GM21515 (cell line): ENCODE results near the gene IGFBP5.

Source experiments
- ATAC-seq: cut with Tn5 transposase; IDR thresholded peaks from one replicate; pipeline ENCODE4 v1.9.1; 2021; ENCODE audit not compliant: unreplicated experiment

Gene IGFBP5

DNA sequence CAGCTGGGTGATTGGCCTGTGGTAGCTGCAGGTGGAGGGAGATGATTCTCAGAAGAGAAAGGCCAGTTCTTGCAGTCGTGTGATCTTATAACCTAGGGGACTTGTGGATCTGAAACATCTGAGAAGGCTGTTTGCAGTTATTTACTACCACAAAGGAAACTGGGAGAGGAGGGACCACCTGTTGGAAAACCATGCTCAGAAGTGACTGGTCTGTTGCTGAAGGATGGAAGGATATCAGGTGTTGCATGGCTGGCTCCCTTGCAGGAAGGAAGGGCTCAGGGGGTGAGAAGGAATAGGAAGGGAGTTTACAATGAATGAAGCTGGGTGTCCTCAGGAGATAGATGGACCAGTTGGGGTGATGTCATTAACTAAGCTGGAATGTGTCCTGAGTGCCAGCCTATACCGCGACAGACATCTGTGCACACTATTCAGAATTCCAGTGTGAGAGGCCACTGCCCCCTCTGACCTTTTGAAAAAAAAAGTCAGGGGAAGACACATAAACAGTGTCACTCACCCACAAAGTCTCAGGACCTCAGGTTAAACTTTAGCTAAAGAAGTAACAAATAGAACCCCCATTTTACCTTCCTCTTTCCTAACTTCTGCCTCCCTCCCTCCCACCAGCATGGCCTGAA, 44.6 kb downstream of the IGFBP5 start:
- ATAC-seq: no peak

- no peak for ATAC-seq
Observed at GRCh38 chr2:216649574-216649973, 45.8 kb downstream of the IGFBP5 start.

- no peak for ATAC-seq
Observed at GRCh38 chr2:216648105-216648504, 47.2 kb downstream of the IGFBP5 start.

DNA sequence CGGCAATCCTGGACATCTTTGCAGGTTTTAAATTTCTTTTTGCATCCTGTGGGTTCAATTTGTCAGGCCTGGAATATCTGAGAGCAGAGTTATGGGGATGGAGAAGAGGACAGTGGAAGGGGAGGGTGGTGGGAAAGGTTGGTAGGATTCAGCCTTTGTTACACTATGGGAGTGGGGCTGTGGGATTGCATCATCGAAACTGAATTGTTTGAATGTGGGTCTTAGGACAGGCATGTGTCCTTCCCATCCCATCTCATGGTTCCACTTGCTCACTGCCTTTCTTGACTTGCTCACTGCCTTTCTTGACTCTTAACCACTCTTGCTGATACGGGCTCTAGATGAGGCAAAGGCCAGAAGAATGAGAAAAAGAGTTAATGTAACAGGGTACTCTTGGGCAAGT, 49.2 kb downstream of the IGFBP5 start:
- ATAC-seq: no peak

DNA sequence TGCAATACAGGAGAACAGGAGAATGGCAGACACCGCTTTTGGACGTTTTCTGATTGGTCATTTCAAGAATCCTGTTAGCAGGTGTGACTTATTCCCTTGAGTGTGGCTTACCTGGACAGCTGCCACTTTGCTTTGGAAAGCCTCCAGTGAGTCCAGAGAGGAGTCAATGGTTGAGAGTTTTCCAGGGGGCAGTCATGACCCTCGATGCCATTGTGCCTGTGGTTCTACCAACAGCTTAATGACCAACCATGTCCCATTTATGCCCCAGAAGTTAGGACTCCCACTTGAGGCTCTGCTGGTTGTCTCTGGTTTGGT, 49.8 kb downstream of the IGFBP5 start:
- no peak for ATAC-seq

GRCh38 chr2:216644842-216645635, 50.3 kb downstream of the IGFBP5 start:
- ATAC-seq: no peak

GRCh38 chr2:216643986-216644659, 51.2 kb downstream of the IGFBP5 start:
- ATAC-seq: no peak

DNA sequence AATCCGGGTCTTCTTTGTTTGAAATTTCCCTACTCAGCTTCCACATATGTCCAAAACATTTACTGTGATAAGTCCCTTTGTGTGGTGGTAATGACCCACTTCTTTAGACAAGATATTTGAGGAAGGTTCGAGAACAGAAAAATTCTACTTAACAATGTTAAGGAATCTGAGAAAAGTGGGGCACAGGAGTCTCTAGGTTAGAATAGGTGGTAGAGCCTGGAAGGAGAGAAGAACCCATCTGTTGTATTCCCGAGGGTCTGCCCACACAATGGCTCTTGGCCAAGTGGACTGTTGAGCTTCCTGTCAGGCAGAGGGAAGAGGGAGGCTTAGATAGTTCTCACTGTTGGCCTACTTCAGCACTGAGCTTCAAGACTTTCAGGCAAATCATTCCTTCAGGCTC, 57.9 kb downstream of the IGFBP5 start:
- no peak for ATAC-seq

DNA sequence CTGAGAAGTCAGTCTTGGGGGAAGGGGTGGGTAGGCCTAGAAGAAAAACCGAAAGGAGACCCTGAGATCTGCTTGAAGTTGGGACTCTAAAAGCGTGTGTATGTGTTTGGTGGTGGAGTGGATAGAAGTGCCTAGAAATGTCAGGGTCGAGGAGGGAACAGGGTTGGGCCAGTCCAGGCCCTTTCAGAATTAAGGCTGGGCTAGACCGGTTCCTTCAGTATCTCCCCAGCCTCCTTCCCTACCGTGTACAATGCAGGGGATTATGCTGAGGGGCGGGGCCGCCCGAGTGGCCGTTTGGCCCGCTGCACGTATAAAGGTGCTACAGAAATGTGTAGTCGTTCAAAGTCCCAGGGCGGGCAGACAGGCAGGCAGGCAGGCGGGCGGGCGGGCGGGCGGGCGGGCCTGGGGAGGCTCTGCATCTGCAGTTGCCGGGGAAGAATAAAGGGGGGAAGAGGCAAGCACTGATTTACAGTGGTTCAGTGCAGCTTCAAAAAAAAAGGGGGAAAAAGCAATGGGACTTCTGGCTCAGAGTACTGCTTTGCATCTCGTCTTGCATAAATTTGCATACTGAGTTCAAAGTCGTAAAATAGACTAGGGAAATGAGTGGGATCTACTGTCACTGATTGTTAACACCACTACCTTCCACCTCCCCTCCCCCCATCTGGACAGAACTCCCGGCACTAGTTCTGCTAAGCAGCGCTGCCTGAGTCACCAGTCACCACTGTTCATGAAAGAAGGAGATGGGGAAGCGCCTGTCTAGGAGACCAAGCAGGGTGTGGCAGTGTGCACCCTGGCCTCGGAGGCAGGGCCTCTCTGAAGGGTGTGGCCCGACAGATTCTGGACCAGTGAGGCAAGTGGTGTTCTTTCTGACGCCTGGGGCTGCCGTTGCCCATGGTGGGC, 58.5 kb downstream of the IGFBP5 start:
- ATAC-seq: no peak

DNA sequence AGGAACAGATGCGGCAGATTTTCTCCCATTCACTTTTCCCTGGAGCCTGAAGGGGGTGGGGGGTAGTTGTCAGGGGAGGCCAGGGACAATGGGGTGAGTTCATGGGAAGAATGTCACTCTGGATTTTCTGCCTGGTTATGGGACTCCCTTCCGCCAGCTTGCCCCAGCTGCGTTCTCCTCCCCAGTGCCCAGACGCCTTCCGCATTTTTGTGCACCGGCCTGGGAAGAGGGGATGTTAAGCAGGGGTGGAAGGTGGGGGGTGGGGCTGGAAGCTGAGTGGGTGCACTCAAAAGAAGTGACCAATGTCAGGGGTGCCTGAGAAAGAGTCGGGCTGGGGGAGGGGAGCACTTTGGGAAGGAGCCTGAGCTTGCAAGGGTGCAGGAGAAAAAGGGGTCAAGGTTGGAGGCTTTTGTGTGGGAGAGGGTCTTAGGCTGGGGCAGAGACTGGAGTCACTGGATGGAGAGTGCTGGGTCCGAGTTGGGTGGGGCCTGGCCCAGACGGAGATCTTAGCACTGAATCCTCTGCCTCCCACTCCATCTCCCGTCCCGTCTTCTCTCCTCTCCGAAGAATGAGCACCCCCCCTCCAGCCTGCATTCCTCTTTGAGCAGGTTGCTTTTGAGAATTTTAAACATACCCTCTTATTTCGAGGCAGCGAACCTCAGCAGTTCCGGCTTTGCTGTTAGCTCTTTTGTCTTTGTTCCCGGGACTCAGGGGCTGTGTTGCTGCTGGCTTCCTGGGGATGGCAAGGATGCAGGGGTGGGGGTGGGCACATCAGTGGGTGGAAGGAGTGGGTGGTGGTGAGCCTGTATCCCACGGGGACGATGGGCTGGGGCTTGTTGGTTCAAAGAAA, 59.4 kb downstream of the IGFBP5 start:
- ATAC-seq: no peak

DNA sequence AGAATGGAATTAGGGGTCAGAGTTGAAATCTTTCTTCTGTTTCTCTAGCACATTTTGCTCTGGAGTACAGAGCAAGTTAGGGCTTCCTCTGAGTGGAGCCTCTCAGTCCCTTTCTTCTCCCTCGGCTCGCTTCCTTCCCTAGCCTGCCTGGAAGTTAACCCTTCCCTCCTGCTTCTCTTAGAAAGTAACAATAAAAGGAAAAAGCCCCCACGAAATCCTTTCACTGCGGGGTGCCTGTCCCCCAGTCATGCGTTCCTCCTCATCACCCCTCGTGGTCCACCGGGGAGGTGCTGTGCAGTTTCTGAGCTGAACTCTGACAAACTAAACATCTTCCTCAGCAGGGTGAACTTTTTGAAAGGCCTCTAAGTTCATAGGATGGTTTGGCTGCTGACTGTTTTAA, 60.2 kb downstream of the IGFBP5 start:
- ATAC-seq: no peak

GRCh38 chr2:216634370-216635148, 60.8 kb downstream of the IGFBP5 start:
- no peak for ATAC-seq

DNA sequence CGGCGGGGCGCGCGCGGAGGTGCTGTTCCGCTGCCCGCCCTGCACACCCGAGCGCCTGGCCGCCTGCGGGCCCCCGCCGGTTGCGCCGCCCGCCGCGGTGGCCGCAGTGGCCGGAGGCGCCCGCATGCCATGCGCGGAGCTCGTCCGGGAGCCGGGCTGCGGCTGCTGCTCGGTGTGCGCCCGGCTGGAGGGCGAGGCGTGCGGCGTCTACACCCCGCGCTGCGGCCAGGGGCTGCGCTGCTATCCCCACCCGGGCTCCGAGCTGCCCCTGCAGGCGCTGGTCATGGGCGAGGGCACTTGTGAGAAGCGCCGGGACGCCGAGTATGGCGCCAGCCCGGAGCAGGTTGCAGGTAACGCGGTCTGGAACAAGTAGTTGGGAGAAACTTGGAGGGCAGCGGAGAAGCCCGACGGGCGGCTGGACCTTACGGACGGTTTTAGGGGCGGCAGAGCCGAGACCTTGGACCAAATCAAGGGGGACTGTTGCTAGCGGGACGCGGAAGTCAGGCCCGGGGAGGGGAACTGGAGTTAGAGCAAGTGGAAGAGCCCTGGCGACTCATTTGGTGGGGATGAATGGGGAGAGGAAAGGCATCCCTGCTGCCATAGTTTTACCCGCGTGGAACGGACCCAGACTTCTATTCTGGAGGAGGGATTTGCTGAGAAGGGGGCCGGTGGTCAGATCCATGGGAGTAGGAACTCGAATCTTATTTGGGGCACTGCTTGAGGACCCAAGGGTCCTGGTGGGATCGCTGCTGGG, 61.6 kb downstream of the IGFBP5 start:
- ATAC-seq: no peak

- no peak for ATAC-seq
Observed at GRCh38 chr2:216632952-216633615, 62.3 kb downstream of the IGFBP5 start, which contains the start of gene IGFBP2. Gene IGFBP2, plus strand, starts transcription at chr2:216633420. Its CDS starts 104 bp downstream, at chr2:216633524.

GRCh38 chr2:216632346-216632951, 62.9 kb downstream of the IGFBP5 start:
- no peak for ATAC-seq

DNA sequence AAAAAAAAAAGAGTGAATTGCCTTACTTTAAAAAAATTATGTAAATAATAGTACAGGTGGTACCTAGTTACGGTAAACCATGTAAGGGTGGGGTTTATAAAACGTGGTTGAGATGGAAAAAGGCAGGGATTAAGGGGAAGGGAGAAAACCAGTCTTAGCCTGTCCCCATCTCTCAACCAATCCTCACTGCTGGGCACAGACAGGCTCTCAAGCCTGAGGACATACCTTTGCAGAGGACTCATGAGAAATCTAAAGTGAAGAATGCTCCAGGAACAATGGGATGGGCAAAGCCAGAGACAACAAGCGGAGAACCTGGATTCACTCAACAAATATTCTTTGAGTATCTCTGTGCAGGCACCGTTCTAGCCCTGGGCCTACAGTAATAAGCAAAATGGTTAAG, 65.6 kb downstream of the IGFBP5 start:
- ATAC-seq: no peak

GRCh38 chr2:216626875-216627245, 68.5 kb downstream of the IGFBP5 start:
- no peak for ATAC-seq
